Muscle layer of colon (tissue), 2 donors: Measurements from ENCODE around the gene GPR152.
A peak's percentile ranks its signal among the peaks of the same experiment; 100 is the strongest.
"Not testable (repeated sequence)": the region's sequence is repeated elsewhere in the genome, so short reads cannot be mapped to it uniquely, and the experiment has no call there.

Experiments
- H3K27ac ChIP-seq: one replicate; pipeline ENCODE4 v1.7.0; 2013; ENCODE audit warnings: low read depth, mild to moderate bottlenecking, low read length, moderate library complexity
- H3K27me3 ChIP-seq, 2 donors: one replicate each; pipeline ENCODE4 v1.7.0; 2013; ENCODE audit warnings: low read length in 2 of 2, mild to moderate bottlenecking in 2 of 2; ENCODE audit not compliant: insufficient read depth in 2 of 2, control insufficient read depth in 1 of 2
- H3K36me3 ChIP-seq: one replicate; pipeline ENCODE4 v1.7.0; 2013; ENCODE audit warnings: mild to moderate bottlenecking, low read length; ENCODE audit not compliant: insufficient read depth
- H3K4me1 ChIP-seq: one replicate; pipeline ENCODE4 v1.7.0; 2013; ENCODE audit warnings: mild to moderate bottlenecking, low read length; ENCODE audit not compliant: insufficient read depth
- H3K4me3 ChIP-seq, 2 donors: one replicate each; pipeline ENCODE4 v1.7.0; 2013; ENCODE audit warnings: low read length in 2 of 2, low read depth in 1 of 2, mild to moderate bottlenecking in 1 of 2, moderate library complexity in 1 of 2
- H3K9ac ChIP-seq: one replicate; pipeline ENCODE4 v1.7.0; 2013; ENCODE audit warnings: low read length
- H3K9me3 ChIP-seq: one replicate; pipeline ENCODE4 v1.7.0; 2013; ENCODE audit warnings: mild to moderate bottlenecking, low read length
- donor health status: abdominal sarcoma.
- donor health status: Adenocarcinoma of cecum.

GPR152 gene

DNA sequence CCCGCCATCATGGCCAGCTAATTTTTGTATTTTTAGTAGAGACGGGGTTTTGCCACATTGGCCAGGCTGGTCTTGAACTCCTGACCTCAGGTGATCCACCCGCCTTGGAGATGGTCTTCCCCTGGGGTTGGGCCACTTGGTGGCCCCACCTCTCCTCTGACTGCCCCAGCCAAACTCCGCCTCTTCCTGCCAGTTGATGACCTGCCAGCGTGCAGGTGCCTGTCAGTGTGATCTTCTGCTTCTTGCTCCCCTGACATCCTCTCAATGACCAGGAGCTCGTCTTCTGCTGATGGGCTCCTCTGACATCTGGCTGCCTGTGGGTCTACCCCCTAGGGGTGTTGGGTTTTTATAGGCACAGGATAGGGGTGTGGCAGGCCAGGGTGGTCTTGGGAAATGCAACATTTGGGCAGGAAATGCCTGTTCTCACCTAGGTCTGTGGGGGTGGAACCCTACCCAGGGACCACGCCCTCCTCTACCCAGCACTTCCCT, 33.4 kb upstream of the GPR152 start:
- H3K27me3 ChIP-seq, H3K9me3 ChIP-seq, H3K4me3 ChIP-seq, H3K27ac ChIP-seq, H3K9ac ChIP-seq: not testable (repeated sequence)
- Histone ChIP-seq H3K36me3 (peaks cover 22% of the 10 kb centered on the region), H3K4me1 (peaks cover 21% of the 10 kb centered on the region)

- no peak overlapping the region for H3K9ac ChIP-seq
Observed at GRCh38 chr11:67484847-67485311, 32.4 kb upstream of the GPR152 start.

GRCh38 chr11:67483831-67484665, 31.5 kb upstream of the GPR152 start:
- Histone ChIP-seq H3K9ac (no peak overlapping the region), H3K9me3 (no peaks in the 10 kb centered on the region), H3K27ac (no peak overlapping the region), H3K36me3 (peaks cover 8% of the 10 kb centered on the region), H3K4me1 (peaks cover 21% of the 10 kb centered on the region), H3K27me3 (no peaks in the 10 kb centered on the region), H3K4me3 (peak overlapping the region; percentile 30 to 71)

More at GRCh38 chr11:67484847-67485311, 32.4 kb upstream of the GPR152 start:
- Histone ChIP-seq H3K4me3 (no peak overlapping the region), H3K4me1 (peaks cover 21% of the 10 kb centered on the region), H3K27ac (no peak overlapping the region), H3K9me3 (no peaks in the 10 kb centered on the region), H3K27me3 (no peaks in the 10 kb centered on the region), H3K36me3 (peaks cover 12% of the 10 kb centered on the region)

- H3K4me3 ChIP-seq, result peak within 1 kb of the TSS; percentile 30 to 71
- H3K4me1 ChIP-seq, result peaks cover 21% of the 10 kb centered on the region
- no peaks in the 10 kb centered on the region for H3K27me3 ChIP-seq
- H3K9ac ChIP-seq, result no peak within 1 kb of the TSS
- peak within 1 kb of the TSS; percentile 71 for H3K27ac ChIP-seq
- peaks cover 7% of the 10 kb centered on the region for H3K36me3 ChIP-seq
- no peaks in the 10 kb centered on the region for H3K9me3 ChIP-seq
Observed at GRCh38 chr11:67482827-67483798, 30.6 kb upstream of the GPR152 start, which contains the start of gene AIP. AIP (plus strand) TSS chr11:67483026; CDS start chr11:67483159, 133 bp downstream.

DNA sequence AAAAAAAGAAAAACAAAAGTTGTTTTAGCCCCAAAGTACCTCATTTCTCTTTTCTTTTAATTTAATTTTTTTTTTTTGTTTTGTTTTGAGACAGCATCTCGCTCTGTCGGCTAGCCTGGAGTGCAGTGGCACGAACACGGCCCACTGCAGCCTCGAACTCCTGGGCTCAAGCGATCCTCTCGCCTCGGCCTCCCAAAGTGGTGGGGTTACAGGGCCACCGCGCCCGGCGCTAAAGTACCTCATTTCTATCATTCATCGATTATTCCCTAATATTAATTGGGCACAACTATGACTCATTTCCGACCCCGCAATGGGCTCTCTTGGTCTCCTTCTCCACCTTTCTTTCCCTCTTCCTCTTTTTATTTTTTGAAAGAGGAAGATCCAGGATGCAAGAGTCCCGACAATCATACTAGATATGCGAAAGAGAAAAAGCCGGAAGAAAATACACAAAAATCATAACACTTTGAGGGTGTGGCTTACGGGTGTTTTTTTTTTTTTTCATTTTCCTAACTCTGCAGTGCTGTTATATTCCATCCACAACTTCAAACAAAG, 29.8 kb upstream of the GPR152 start:
- Histone ChIP-seq H3K36me3 (no peaks in the 10 kb centered on the region), H3K27me3 (no peaks in the 10 kb centered on the region), H3K4me1 (peaks cover 21% of the 10 kb centered on the region), H3K27ac (peak overlapping the region; percentile 71), H3K9me3 (no peaks in the 10 kb centered on the region), H3K9ac (no peak overlapping the region), H3K4me3 (peak overlapping the region; percentile 30 to 71)

DNA sequence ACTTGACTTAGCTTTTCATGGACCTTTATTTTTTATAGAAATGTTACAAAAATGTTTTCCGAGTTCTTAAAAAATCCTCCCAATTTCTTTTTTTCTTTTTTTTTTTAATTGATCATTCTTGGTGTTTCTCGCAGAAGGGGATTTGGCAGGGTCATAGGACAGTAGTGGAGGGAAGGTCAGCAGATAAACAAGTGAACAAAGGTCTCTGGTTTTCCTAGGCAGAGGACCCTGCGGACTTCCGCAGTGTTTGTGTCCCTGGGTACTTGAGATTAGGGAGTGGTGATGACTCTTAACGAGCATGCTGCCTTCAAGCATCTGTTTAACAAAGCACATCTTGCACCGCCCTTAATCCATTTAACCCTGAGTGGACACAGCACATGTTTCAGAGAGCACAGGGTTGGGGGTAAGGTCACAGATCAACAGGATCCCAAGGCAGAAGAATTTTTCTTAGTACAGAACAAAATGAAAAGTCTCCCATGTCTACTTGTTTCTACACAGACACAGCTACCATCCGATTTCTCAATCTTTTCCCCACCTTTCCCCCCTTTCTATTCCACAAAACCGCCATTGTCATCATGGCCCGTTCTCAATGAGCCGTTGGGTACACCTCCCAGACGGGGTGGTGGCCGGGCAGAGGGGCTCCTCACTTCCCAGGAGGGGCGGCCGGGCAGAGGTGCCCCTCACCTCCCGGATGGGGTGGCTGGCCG, 25.0 kb upstream of the GPR152 start:
- H3K27ac ChIP-seq, H3K4me1 ChIP-seq, H3K36me3 ChIP-seq, H3K4me3 ChIP-seq, H3K9me3 ChIP-seq, H3K9ac ChIP-seq, H3K27me3 ChIP-seq: not testable (repeated sequence)

- H3K4me3 ChIP-seq, H3K36me3 ChIP-seq, H3K9ac ChIP-seq, H3K9me3 ChIP-seq, H3K27me3 ChIP-seq, H3K4me1 ChIP-seq, H3K27ac ChIP-seq: not testable (repeated sequence)
Observed at GRCh38 chr11:67476692-67477091, 24.2 kb upstream of the GPR152 start.

- H3K27ac ChIP-seq, result no peak overlapping the region
- H3K9ac ChIP-seq, result no peak overlapping the region
- no peaks in the 10 kb centered on the region for H3K9me3 ChIP-seq
- H3K4me3 ChIP-seq, result no peak overlapping the region
- H3K36me3 ChIP-seq, result no peaks in the 10 kb centered on the region
- peaks cover 6% of the 10 kb centered on the region for H3K4me1 ChIP-seq
- no peaks in the 10 kb centered on the region for H3K27me3 ChIP-seq
Observed at GRCh38 chr11:67472882-67473281, 20.4 kb upstream of the GPR152 start.

- Histone ChIP-seq H3K4me3 (no peak overlapping the region), H3K9me3 (no peaks in the 10 kb centered on the region), H3K27me3 (no peaks in the 10 kb centered on the region), H3K36me3 (no peaks in the 10 kb centered on the region), H3K4me1 (peaks cover 20% of the 10 kb centered on the region), H3K9ac (no peak overlapping the region), H3K27ac (no peak overlapping the region)
Observed at GRCh38 chr11:67470337-67471002, 17.9 kb upstream of the GPR152 start.

GRCh38 chr11:67469508-67469811, 16.9 kb upstream of the GPR152 start:
- H3K27ac ChIP-seq, result peak overlapping the region; percentile 93
- no peaks in the 10 kb centered on the region for H3K36me3 ChIP-seq
- H3K9me3 ChIP-seq, result no peaks in the 10 kb centered on the region
- peak overlapping the region; percentile 37 for H3K9ac ChIP-seq
- H3K27me3 ChIP-seq, result no peaks in the 10 kb centered on the region
- H3K4me3 ChIP-seq, result peak overlapping the region; percentile 57 to 84
- H3K4me1 ChIP-seq, result peaks cover 25% of the 10 kb centered on the region
